Activated T-cell treated with anti-CD3 and anti-CD28 coated beads, Interleukin-2, amount 50 U/mL, for 1 hour (primary cell): ENCODE results near the gene HOXB9.

ENCODE experiments used
- DNase-seq: peaks from one replicate; pipeline ENCODE4 v3.0.0-alpha.2; 2020

The HOXB9 gene

GRCh38 chr17:48623583-48623982 lies 2.6 kb downstream of the HOXB9 start:
- no peak for DNase-seq

DNA sequence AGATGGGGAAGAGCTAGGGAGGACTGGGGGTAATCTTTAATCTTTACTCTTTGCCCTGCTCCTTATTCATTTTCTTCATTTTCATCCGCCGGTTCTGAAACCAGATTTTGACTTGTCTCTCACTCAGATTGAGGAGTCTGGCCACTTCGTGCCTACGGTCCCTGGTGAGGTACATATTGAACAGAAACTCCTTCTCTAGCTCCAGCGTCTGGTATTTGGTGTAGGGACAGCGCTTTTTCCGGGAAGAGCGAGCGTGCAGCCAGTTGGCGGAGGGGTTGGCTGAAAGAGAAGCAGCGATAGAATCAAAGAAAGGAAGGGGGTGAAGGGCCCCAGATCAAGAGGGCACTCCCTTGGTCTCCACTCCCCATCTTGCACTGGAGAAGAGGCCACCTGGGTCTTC lies 3.3 kb downstream of the HOXB9 start:
- no peak for DNase-seq

DNA sequence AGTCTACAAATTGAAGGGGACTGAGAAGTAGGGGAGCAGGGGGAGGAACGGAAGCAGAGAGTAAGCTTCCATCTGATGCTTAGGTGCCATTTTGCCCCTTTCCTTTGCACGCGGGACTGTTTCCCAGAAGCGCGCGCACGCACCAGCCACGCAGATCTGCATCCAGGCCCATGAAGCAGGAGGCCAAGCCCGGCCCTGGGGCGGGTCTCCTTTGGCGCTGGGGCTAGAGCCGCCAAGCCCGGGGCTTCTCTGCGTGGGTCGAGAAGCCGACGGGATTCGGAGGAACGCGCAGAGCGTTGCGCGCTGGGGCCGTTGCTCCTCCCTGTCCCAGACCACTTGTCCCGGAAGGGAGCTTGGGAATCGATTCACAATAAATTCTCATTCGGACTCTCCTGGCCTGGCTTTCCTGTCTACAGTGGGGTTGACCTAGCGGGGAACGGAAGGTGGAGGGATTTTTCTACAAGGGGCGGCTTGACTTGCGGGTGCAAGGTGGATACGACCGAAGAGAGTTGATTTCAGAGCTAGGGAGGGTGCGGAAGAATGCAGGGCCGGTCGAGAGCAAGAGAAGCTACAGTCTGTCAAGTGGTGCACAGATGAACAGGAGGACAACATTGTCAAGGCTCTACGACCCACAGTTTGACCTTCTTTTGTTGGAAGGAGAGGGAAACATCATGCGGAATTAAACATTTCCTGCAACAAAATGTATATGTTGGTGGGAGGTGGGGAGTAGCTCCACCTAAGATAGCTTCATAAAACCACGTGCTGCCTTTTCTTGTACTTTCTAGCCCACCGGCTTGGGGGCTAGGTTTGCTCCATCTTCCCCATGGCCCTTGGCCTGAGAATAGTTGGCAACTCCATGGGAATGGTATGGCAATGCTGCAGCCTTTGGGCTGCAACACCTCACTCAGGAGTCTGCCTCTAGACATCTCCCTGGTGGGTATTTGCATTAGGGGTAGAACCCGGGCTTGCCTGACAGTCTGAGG lies 4.5 kb downstream of the HOXB9 start:
- DNase-seq: no peak

GRCh38 chr17:48620461-48621139 lies 5.6 kb downstream of the HOXB9 start:
- no peak for DNase-seq

GRCh38 chr17:48619826-48620449 lies 6.2 kb downstream of the HOXB9 start:
- no peak for DNase-seq

- DNase-seq: peak; percentile 89
Observed at GRCh38 chr17:48618256-48618896, 7.8 kb downstream of the HOXB9 start.

DNA sequence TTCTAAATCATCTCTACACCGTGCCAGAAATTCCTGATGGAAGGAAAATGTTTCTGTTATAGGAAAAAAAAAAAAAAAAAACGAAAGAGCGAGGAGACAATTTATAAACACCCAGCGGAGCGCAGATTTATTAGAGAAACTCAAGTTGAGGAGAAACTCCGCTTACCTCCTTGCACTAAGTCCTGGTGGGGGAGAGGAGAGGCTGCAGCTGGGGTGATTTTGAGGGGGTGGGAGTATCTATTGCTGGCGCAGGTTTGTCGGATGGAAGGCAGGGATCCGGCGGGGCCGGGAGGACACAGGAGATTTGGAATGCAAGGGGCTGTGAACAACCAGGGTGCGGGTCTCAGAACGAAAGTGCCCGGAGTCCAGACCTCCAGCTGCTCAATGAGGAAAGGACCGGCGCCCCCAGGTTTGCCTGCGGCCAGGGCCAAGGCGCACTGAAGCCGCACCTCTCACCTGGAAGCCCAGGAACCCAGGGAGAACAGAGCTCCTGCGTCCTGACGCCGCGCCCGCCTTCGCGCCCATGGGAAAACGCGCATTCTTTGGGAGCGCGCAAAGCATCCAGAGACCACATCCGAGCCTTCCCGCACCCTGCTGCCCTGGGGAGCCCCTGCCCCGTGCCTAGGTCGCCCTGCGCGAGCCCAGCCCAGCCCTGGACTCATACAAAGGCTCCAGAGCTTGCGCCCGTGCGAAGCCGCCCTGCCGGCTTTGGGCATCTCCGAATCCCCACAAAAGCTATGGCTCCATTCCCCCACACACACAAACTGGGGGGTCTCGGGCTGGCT lies 8.5 kb downstream of the HOXB9 start:
- no peak for DNase-seq

DNA sequence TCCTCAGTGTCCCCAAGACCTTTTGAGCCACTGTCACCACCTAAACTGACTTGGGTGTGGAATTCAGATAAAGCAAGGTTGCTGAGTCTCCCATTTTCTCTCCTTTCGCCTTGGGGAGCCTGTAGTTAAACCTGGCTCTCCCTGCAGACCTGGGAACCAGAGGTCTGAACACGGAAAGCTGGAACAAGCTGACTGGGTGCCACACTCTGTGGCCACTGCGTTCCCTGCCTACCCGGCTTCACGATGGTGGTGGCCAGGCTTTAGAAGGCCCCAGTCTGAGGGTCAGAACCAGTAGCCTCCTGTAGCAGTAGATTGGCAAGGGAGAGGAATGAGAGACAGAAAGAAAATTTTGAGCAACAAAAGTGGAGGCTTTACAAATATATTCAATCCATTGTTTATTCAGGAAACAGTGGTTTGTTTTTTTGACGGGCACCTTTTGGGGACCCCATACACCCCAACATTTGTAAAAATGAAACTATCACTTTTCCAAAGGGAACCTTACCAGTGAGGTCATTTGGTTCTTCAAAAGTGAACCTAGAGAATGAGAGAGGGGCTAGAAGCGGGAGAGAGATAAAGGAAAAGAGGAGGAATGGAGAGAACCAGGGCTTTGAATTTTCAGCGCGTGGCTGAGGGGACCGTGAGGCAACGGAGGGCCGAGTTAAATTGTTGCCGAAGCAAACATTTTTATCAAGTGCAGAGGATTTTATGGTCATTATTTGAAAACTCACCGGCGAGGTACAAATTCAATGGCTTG lies 9.3 kb downstream of the HOXB9 start:
- DNase-seq: no peak

DNA sequence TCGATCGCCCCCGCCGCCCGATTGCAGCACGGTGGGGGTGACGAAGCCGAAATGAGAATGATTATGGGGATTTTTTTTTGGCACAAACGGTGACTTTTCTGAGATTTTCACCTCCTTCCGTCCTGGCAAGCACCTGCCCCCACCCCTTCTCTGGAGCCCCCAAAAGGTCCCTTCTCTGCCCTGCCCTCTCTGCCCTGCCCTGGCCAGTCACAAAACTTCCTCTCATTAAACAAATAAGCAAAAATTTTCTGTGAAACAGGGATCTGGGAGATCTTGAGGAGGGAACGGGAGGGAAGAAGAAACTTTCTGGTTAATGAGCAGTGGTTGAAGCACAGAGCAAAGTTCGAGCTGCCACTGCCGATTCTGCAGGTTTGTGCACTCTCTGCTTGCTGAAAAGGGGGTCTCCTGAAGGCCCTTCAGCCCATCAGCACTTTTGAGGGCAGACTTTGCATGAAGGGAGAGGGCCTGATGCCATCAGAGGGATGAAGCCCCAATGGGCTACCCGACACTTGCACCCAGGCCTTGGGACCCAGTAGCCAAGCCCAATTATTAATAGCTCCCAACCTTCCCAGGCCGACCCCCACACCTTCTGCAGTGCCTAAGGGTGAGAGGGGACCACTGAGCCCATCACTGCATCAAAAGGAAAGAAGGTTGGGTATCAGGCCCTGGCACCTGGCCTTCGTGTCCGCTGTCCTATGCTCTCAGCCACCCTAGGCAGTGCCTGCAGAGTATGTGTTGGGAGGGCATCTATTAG lies 10.0 kb downstream of the HOXB9 start:
- no peak for DNase-seq

DNA sequence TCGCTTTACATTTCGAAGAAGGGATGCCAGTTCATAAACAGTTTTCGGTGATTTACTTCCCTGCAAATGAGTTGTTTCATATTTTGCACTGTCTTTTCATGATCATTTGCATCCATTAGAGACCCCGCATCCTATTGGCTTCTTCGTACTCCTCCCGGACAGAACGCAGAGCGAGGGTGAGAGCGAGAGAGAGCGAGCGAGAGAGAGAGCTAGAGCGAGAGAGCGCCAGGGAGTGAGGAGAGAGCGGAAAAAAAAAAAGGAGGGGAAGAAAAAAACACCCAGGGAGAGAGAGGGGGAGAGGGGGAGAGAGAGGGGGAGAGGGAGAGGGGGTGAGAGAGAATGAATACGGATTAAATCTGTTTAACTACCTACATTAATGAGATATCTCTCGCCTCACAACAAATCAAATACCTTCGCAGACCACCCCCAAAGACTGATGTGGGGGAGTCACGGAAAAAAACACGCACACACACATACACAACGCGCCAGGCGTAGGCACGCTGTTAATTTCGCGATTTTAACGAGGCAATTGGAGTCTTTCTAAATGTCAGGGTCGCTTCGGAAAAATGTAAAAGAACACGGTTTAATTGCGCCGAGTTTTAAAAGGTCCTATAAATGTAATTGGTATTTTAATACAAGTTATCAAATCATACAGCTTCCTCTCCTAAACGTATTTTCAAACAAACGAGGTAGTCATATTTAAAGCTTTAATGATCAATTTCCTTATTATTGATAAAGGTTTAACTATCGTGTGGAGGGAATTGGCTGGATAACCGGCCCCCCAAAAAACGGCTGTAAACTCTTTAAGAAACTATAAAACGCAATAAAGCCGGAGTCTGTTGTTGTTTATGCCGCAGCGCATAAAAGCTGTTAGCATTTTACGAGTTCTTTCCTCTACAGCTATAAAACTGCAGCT lies 10.9 kb downstream of the HOXB9 start, which contains the start of gene HOXB8:
HOXB8 (minus strand) TSS at position 246 of the 916 bp plus-strand sequence. CDS start 588 bp downstream, outside the sequence.
- no peak for DNase-seq

DNA sequence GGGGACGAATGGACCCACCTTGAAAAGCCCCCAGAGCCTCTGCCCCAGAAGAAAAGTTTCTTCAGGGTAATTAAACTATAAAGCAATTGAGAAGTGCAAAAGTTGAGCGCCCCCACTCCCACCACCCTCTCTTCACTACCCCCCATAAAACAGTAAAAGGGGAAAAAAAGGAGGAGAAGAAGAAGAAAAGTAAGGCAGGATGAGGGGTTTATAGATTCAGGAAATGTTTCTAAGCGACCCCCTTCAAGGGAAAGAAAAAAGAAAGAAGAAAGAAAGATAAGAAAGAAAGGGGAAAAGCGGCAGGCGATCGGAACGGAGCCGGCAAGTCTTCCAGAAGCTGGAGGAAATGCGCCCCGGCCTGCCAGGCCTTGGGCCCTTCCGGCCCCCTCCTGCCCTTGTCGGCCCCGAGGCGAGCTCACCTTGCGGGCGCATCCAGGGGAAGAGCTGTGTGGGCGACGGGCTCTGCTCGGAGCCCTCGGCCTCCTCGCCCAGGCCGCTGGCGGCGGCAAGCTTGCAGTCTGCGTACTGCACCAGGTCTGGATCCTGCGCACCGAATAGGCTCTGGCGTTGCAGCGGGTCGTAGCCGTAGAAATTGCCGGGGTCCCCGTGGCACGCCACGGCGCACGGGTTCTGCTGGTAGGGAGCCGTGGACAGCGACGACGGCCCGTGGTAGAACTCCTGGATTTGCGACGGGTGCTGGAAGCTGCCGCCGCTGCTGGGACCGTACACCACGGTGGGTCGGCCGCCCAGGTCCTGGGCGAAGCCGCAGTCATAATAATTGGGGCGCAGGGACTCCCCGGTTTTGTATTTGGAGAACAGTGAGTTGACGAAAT lies 12.1 kb downstream of the HOXB9 start:
- DNase-seq: peak; percentile 62

DNA sequence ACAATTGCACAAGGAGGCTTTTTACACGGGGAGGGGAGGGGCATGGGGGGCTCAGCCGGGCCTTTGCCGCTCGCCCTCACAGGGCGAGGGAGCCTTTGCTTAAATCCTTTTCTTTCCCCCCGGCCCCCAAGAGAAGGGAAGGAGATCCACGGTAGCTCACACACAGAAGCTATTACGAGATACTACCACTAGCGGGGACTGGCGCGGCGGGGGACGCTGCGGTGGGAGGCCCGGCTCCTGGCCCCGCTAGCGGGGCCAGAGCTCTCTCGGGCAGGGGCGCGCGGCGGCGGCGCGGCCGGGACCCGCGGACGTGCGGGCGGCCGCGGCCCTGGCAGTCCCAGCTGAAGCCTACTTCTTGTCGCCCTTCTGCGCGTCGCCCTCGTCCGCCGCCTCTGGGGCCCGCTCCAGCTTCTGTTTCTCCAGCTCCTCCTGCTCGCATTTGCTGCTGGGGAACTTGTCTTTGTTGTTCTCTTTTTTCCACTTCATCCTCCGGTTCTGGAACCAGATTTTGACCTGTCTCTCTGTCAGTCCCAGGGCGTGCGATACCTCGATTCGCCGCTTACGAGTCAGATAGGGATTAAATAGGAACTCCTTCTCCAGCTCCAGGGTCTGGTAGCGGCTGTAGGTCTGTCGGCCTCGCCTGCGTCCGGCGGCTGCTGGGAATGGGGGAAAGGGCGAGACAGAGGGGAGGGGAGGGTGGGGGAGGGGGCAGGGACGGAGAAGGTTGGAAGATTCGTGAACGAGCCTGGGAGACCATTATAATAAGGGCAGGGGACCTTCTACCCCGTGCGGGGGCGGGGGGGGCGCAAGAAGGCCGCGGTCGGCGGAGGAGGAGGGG lies 13.1 kb downstream of the HOXB9 start:
- peak; percentile 63 for DNase-seq

GRCh38 chr17:48612456-48612853 lies 13.7 kb downstream of the HOXB9 start:
- no peak for DNase-seq

DNA sequence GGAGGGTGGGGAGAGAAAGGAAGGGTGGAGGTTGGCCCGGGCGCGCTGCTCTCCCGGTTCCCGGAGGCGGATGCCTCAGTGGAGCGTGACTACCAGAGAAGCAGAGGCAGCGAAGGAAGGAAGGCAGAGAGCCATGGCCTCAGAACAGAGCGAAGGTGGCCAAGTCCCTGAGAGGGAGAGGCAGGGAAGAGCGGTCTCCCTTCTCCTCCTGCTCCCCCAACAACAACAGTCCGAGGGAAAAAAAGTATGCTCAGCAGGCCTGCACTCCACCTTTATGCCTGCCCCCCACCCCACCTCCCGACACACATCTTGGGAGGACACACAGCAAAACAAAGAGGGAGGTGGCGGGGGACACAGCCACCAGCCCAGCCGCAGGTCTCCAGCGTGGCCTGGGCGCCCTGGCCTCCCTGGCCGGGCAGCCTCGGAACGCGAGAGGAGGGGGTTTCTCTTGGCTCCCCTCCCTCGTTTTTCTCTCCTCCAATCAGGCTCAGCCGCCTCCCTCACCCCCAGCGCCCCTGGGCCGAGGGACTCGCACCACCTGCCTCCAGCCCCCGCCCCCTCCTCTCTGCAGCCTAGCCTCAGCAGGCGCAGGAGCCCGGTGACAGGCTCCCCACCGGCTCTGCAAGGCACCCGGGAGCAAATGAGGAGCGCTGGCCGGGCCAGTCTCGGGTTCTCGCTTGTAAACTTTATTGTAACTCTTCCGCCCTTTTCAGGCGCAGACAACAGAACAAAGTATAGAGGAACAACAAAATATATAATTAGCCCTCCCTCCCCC lies 14.3 kb downstream of the HOXB9 start:
- no peak for DNase-seq

DNA sequence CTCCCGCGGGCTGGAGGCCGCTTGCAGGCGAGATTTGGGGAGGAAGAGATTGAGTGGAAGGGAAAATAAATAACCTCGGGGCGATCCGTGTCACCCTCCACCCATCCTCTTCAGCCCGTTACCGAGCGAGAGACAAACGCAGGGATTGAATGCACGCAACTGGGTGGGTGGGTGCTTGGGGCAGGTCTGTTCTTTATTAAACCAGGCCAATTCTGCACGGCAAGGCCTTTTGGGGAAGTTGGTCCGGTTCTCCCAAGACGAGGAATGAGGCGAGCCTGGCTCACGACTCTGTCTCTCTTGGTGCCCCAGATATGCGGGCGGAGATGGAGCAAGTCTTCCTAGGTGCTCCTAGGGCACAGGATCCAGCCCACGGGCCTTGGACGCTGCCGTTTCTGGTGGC lies 14.9 kb downstream of the HOXB9 start:
- DNase-seq: no peak
